OCI-LY7 (cell line): ENCODE measurements around the gene NAV3. TPM values are rescaled to one million over a fixed set of nuclear protein-coding genes. Genes with fewer than 3 reads are reported as not detected.

Experiments used
- BruUV-seq: library from RNA; stranded (reverse); fragments of 400-500 nt; replicated peaks from 2 replicates; lab custom pipeline; 2021; lab: Mats Ljungman, UMichigan
- CTCF ChIA-PET: fragments of 300-600 bp; sonication (Branson Sonifier 250); formaldehyde crosslinking; loops from one replicate; lab custom pipeline; 2022; ENCODE audit warnings: antibody characterized with exemption; ENCODE audit not compliant: unreplicated experiment; lab: Charles Lee
- POLR2A ChIA-PET: fragments of 300-600 bp; sonication (Branson Sonifier 250); formaldehyde crosslinking; loops from one replicate; lab custom pipeline; 2022; ENCODE audit warnings: antibody characterized with exemption; lab: Charles Lee
- DNase-seq: peaks from one replicate; pipeline ENCODE4 v3.0.0-alpha.2; 2015; ENCODE audit warnings: low spot score
- H2AFZ ChIP-seq: fragments of 200-600 bp; sonication (generic), shearing (Covaris generic); 2 replicates; pipeline ENCODE4 v1.6.1; 2014; ENCODE audit warnings: mild to moderate bottlenecking, antibody characterized with exemption, low read length, moderate library complexity
- H3K27ac ChIP-seq: fragments of 200-600 bp; sonication (generic); 2 replicates; pipeline ENCODE4 v1.5.1; 2014; ENCODE audit warnings: mixed run types, low read depth, mild to moderate bottlenecking, moderate library complexity, low read length, inconsistent platforms; ENCODE audit not compliant: poor library complexity, severe bottlenecking
- H3K36me3 ChIP-seq: fragments of 200-600 bp; sonication (generic); 2 replicates; pipeline ENCODE4 v1.6.1; 2014; ENCODE audit warnings: mild to moderate bottlenecking, antibody characterized with exemption, low read length, moderate library complexity, mixed read lengths; ENCODE audit not compliant: insufficient read depth
- H3K4me1 ChIP-seq: fragments of 200-600 bp; sonication (generic); 2 replicates; pipeline ENCODE4 v1.5.1; 2014; ENCODE audit warnings: mild to moderate bottlenecking, low read length; ENCODE audit not compliant: insufficient read depth, poor library complexity, severe bottlenecking
- H3K4me2 ChIP-seq: fragments of 200-600 bp; sonication (generic); 2 replicates; pipeline ENCODE4 v1.6.1; 2014; ENCODE audit warnings: mild to moderate bottlenecking, low read length
- H3K4me3 ChIP-seq: fragments of 200-600 bp; sonication (generic); 2 replicates; pipeline ENCODE4 v1.5.1; 2014; ENCODE audit warnings: mild to moderate bottlenecking, low read depth, low read length; ENCODE audit not compliant: poor library complexity, severe bottlenecking
- H3K79me2 ChIP-seq: fragments of 200-600 bp; sonication (generic); 2 replicates; pipeline ENCODE4 v1.6.1; 2016; ENCODE audit warnings: low read depth, mild to moderate bottlenecking, low read length, moderate library complexity, mixed read lengths; ENCODE audit not compliant: insufficient read depth
- H3K9me2 ChIP-seq: fragments of 200-600 bp; sonication (generic); 2 replicates; pipeline ENCODE4 v1.6.1; 2016; ENCODE audit warnings: mild to moderate bottlenecking, low read length, mixed read lengths; ENCODE audit not compliant: insufficient read depth
- H3K9me3 ChIP-seq: fragments of 200-600 bp; sonication (generic); 2 replicates; pipeline ENCODE4 v1.6.1; 2014; ENCODE audit warnings: mild to moderate bottlenecking, mixed run types, low read length, mixed read lengths
- H4K20me1 ChIP-seq: fragments of 200-600 bp; sonication (generic); 2 replicates; pipeline ENCODE4 v1.6.1; 2014; ENCODE audit warnings: mild to moderate bottlenecking, antibody characterized with exemption, low read length, moderate library complexity, mixed read lengths; ENCODE audit not compliant: insufficient read depth
- EZH2phosphoT487 ChIP-seq: fragments of 200-600 bp; sonication (generic); IDR thresholded peaks from 2 replicates; pipeline ENCODE4 v1.6.1; 2018; ENCODE audit warnings: low read depth, borderline replicate concordance, mild to moderate bottlenecking, mixed run types, antibody characterized with exemption, low read length, moderate library complexity, mixed read lengths
- intact Hi-C: fragments of 100-400 bp; cut with micrococcal nuclease; formaldehyde crosslinking; loops from one replicate; pipeline ENCODE4 v1.10.0; 2022; ENCODE audit not compliant: unreplicated experiment
- total RNA-seq, 2 experiments: library from RNA; depleted of rRNA in 1 of 2; stranded (reverse); fragments of >200 nt in 1 of 2; shearing (Covaris generic) in 1 of 2; gene quantifications; 2 replicates each; pipeline ENCODE4 v1.2.3, GENCODE V29; 2014 to 2022
- TF ChIP-seq, protein P1 (sequence below): fragments of 200-600 bp; sonication (generic); conservative IDR thresholded peaks from 2 replicates; pipeline ENCODE4 v1.5.1; 2014; ENCODE audit warnings: mild to moderate bottlenecking, antibody characterized with exemption, low read length, moderate library complexity, mixed read lengths

The NAV3 gene
- total RNA-seq, 2 experiments from 2014 or later: 0.68 to 1.6 TPM

DNA sequence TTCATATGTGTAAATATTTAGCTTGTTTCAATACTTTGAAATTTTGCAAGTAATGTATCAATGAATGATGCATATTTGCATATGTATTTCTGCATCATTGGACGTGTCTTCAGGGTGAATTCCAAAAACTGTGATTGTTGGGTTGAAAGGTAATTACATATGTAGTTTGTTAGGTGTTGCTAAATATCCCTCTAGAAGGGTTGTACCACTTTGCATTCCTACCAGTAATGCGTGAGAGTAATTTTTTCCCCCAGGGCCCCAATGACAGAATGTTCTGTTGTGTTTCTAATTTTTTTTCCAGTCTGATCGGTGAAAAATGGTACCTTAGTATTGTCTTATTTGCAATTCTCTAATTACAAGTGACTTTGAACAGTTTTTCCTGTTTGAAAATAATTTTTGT, 408.9 kb downstream of the NAV3 start:
- DNase-seq: no peak
- POLR2A ChIA-PET: no interaction called here
- no peak overlapping the region for H3K4me3 ChIP-seq
- H2AFZ ChIP-seq: no peak overlapping the region
- no peak overlapping the region for H3K4me2 ChIP-seq
- BruUV-seq: no TSS peak
- intact Hi-C loops: no loop called here
- no peaks in the 10 kb centered on the region for H3K9me2 ChIP-seq
- H3K36me3 ChIP-seq: no peaks in the 10 kb centered on the region
- no peaks in the 10 kb centered on the region for H3K9me3 ChIP-seq
- H3K4me1 ChIP-seq: no peaks in the 10 kb centered on the region
- TF ChIP-seq, protein P1, sequence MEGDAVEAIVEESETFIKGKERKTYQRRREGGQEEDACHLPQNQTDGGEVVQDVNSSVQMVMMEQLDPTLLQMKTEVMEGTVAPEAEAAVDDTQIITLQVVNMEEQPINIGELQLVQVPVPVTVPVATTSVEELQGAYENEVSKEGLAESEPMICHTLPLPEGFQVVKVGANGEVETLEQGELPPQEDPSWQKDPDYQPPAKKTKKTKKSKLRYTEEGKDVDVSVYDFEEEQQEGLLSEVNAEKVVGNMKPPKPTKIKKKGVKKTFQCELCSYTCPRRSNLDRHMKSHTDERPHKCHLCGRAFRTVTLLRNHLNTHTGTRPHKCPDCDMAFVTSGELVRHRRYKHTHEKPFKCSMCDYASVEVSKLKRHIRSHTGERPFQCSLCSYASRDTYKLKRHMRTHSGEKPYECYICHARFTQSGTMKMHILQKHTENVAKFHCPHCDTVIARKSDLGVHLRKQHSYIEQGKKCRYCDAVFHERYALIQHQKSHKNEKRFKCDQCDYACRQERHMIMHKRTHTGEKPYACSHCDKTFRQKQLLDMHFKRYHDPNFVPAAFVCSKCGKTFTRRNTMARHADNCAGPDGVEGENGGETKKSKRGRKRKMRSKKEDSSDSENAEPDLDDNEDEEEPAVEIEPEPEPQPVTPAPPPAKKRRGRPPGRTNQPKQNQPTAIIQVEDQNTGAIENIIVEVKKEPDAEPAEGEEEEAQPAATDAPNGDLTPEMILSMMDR: no peak
- TF ChIP-seq EZH2phosphoT487: no peak
- no peaks in the 10 kb centered on the region for H3K79me2 ChIP-seq
- no peak overlapping the region for H3K27ac ChIP-seq
- CTCF ChIA-PET: no interaction called here
- H4K20me1 ChIP-seq: no peaks in the 10 kb centered on the region

DNA sequence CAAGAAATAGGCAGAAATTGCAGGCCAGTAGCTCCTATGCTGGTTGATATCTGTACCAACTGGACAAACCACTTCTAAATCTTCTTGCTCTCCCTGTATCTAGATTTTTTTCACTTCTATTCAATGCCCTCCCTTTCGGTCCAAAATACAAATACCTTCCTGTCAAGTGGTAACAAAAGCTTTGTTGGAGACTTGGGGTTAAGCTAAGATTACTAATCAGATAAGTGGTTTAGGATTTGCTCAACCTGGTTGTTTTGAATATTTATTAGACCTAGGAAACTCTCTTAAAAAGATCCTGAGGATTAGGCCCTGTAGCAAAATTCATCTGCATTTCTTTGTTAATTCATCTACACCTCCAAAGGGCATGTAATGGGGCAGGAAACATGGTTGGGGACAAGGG, 410.1 kb downstream of the NAV3 start:
- Histone ChIP-seq H3K4me3 (no peak overlapping the region), H3K4me1 (no peaks in the 10 kb centered on the region), H3K79me2 (no peaks in the 10 kb centered on the region), H3K36me3 (no peaks in the 10 kb centered on the region), H3K9me2 (no peaks in the 10 kb centered on the region), H2AFZ (no peak overlapping the region), H3K27ac (no peak overlapping the region), H4K20me1 (no peaks in the 10 kb centered on the region), H3K4me2 (no peak overlapping the region), H3K9me3 (no peaks in the 10 kb centered on the region)
- no TSS peak for BruUV-seq
- intact Hi-C loops: no loop called here
- DNase-seq: no peak
- ChIA-PET POLR2A (no interaction called here), CTCF (no interaction called here)
- TF ChIP-seq, protein P1: no peak
- TF ChIP-seq EZH2phosphoT487: no peak

DNA sequence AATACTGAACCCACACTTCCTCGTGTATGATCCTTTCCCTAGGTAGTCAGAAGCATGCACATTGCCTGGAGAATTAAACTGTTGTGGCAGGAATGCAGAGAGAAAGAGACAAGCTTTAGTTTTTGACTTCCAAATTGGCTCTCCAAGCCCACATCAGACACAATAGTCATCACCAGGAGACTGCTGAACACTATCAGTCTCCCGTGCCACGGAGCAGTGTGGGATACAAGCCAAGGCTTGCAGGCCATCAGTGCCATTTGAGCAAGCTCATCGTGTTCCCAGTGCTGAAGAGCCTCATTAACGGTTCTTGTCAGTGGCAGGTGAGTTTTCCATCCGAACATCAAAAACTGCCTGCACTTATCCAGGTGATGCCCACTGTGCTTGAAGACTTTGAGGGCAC, 410.8 kb downstream of the NAV3 start:
- CTCF ChIA-PET: no interaction called here
- H2AFZ ChIP-seq: no peak overlapping the region
- no peak for DNase-seq

More for the DNA sequence above, 410.8 kb downstream of the NAV3 start:
- no peak for TF ChIP-seq EZH2phosphoT487
- TF ChIP-seq, protein P1: no peak
- BruUV-seq: no TSS peak
- POLR2A ChIA-PET: no interaction called here
- intact Hi-C loops: no loop called here
- no peaks in the 10 kb centered on the region for H3K36me3 ChIP-seq
- no peak overlapping the region for H3K4me2 ChIP-seq
- H3K27ac ChIP-seq: no peak overlapping the region
- no peaks in the 10 kb centered on the region for H3K4me1 ChIP-seq
- H3K4me3 ChIP-seq: no peak overlapping the region
- H4K20me1 ChIP-seq: no peaks in the 10 kb centered on the region
- H3K9me3 ChIP-seq: no peaks in the 10 kb centered on the region
- H3K79me2 ChIP-seq: no peaks in the 10 kb centered on the region
- no peaks in the 10 kb centered on the region for H3K9me2 ChIP-seq
